ENCODE results near the gene C11orf21.

DNA sequence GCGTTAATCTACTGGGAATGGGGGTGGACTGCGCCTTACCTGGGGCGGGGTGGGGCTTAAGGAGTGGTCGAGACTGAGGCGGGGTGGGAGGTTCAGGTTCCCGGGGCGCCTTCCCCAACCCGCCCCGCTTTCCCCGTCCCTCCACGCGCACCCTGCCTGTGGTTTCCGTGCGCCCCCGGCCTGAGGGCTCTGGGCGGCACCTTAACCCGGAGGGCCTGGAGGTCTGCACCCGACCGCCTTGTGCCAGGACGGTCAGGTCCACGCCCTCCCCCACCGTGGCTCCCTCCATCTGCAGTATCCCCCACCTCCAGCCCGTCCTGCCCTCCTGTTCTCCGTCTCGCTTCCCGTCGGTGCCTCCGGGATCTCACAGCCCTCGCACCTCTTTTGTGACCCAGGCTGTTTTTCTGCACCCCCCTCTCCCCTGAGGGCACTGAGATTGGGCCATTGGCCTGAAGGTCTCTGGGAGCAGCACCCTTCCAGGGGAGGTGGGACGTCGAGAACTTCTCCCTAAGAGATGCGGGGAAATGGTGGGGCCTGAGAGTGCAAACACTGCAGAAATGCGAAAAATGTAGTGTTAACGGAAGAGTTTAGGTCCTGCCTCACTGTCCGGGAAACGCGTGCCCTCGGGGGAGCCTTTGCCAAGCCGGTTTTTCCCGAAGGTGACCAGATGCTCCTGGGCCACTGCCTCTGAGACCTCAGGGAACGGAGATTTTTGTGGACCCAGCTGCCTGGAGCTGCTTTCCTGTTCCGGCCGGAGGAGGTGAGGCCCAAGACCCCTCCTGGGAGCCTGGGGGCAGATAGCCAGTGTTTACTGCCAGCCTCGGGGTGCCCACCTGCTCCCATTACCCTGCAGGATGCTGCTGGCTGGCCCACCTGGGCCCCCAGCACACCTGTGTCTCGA lies 30.1 kb downstream of the C11orf21 start:
- TF ChIP-seq, protein P1, sequence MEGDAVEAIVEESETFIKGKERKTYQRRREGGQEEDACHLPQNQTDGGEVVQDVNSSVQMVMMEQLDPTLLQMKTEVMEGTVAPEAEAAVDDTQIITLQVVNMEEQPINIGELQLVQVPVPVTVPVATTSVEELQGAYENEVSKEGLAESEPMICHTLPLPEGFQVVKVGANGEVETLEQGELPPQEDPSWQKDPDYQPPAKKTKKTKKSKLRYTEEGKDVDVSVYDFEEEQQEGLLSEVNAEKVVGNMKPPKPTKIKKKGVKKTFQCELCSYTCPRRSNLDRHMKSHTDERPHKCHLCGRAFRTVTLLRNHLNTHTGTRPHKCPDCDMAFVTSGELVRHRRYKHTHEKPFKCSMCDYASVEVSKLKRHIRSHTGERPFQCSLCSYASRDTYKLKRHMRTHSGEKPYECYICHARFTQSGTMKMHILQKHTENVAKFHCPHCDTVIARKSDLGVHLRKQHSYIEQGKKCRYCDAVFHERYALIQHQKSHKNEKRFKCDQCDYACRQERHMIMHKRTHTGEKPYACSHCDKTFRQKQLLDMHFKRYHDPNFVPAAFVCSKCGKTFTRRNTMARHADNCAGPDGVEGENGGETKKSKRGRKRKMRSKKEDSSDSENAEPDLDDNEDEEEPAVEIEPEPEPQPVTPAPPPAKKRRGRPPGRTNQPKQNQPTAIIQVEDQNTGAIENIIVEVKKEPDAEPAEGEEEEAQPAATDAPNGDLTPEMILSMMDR (optimal IDR thresholded peaks at IDR 0.05 in 1 of 3, IDR thresholded peaks at IDR 0.05 in 1 of 3, conservative IDR thresholded peaks at IDR 0.05 in 1 of 3; ENCODE audit: extremely low read depth in 1 of 3, insufficient read depth in 2 of 3, low read length in 3 of 3): no peak
- TF ChIP-seq EZH2 (IDR thresholded peaks at IDR 0.05; ENCODE audit: low read length): no peak
